Activated gamma-delta T cell treated with anti-CD3 and anti-CD28 coated beads, Interleukin-2, amount 50 U/mL, for 16 hours (primary cell): Measurements from ENCODE around the gene TERT.
"Not testable (repeated sequence)": the region's sequence is repeated elsewhere in the genome, so short reads cannot be mapped to it uniquely, and the experiment has no call there.

Experiments
- DNase-seq: peaks from one replicate; pipeline ENCODE4 v3.0.0-alpha.2; 2020; ENCODE audit warnings: low read depth

Gene TERT

DNA sequence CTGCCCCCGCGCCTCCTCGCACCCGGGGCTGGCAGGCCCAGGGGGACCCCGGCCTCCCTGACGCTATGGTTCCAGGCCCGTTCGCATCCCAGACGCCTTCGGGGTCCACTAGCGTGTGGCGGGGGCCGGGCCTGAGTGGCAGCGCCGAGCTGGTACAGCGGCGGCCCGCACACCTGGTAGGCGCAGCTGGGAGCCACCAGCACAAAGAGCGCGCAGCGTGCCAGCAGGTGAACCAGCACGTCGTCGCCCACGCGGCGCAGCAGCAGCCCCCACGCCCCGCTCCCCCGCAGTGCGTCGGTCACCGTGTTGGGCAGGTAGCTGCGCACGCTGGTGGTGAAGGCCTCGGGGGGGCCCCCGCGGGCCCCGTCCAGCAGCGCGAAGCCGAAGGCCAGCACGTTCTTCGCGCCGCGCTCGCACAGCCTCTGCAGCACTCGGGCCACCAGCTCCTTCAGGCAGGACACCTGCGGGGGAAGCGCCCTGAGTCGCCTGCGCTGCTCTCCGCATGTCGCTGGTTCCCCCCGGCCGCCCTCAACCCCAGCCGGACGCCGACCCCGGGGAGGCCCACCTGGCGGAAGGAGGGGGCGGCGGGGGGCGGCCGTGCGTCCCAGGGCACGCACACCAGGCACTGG, 548 bp downstream of the TERT start:
- DNase-seq = no peak

DNA sequence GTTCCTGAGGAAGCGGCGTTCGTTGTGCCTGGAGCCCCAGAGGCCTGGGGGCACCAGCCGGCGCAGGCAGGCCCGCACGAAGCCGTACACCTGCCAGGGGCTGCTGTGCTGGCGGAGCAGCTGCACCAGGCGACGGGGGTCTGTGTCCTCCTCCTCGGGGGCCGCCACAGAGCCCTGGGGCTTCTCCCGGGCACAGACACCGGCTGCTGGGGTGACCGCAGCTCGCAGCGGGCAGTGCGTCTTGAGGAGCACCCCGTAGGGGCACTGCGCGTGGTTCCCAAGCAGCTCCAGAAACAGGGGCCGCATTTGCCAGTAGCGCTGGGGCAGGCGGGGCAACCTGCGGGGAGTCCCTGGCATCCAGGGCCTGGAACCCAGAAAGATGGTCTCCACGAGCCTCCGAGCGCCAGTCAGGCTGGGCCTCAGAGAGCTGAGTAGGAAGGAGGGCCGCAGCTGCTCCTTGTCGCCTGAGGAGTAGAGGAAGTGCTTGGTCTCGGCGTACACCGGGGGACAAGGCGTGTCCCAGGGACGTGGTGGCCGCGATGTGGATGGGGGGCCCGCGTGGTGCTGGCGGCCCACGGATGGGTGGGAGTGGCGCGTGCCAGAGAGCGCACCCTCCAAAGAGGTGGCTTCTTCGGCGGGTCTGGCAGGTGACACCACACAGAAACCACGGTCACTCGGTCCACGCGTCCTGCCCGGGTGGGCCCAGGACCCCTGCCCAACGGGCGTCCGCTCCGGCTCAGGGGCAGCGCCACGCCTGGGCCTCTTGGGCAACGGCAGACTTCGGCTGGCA, 1.3 kb downstream of the TERT start:
- DNase-seq = no peak

DNA sequence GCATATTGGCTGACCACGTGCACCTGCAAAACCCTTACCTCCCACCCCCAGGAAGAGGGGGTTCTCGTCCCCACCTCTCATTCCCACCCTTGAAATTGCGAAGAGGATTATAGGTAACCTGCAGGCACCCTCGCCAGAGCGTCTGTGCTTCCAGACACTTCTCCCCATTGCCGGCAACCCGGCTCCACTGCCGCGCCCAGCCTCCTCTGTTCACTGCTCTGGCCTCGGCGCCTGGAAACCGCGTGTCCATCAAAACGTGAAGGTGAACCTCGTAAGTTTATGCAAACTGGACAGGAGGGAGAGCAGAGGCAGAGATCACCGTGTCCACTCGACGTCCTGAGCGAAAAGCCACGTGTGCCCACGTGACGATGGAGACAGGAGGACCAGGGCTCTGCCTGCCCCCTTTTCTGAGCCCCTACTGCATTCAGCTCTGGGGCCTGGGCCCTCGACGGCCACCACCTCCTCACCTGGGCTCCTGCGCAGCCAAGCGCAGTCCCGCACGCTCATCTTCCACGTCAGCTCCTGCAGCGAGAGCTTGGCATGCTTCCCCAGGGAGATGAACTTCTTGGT, 1.9 kb downstream of the TERT start:
- DNase-seq = no peak

DNA sequence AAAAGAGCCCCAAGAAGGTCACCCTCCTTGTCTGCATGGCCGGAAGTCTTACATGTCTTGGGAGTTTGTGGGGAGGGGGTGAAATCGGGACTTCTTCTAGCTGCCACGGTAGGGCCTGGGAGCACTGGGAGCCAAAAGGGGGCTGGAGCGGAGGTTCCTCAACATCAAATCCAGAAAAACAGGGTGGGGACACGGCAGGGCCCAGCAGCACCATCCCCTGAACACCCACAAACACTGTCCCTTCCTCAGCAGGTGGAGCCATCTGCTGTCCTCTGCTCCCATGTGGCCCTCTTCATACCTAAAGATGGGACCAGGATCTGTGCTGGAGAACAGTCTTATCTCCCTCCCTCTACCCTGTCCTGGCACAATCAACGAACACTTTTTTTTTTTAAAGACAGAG, 2.7 kb downstream of the TERT start:
- DNase-seq = no peak

DNA sequence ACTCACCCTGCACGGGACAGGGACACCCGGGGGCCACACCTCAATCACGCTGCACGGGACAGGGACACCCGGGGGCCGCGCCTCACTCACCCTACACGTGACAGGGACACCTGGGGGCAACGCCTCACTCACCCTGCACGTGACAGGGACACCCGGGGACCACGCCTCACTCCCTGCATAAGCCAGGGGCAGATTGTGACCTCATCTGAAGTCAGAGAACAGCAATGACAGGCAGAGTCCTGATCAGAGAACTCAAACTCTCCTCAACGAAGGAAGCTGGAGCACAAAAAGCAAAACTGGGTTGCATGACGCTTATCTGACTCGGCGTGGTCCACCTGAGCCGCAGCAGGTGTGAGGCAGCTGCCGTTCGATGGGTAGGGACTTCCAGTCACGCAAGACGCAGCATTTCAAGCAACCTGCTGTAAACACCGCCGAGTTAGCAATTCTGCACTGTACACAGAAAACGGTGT, 3.2 kb downstream of the TERT start:
- DNase-seq = no peak

DNA sequence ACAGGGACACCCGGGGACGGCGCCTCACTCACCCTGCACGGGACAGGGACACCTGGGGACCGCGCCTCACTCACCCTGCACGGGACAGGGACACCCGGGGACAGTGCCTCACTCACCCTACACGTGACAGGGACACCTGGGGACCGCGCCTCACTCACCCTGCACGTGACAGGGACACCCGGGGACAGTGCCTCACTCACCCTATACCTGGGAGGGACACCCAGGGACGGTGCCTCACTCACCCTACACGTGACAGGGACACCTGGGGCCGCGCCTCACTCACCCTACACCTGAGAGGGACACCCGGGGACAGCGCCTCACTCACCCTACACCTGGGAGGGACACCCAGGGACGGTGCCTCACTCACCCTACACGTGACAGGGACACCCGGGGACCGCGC, 3.9 kb downstream of the TERT start:
- DNase-seq = not testable (repeated sequence)

DNA sequence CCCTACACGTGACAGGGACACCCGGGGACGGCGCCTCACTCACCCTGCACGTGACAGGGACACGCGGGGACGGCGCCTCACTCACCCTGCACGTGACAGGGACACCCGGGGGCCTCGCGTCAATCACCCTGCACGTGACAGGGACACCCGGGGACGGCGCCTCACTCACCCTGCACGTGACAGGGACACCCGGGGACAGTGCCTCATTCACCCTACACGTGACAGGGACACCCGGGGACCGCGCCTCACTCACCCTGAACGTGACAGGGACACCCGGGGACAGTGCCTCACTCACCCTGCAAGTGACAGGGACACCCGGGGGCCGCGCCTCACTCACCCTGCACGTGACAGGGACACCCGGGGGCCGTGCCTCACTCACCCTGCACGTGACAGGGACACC, 5.3 kb downstream of the TERT start:
- not testable (repeated sequence) for DNase-seq

DNA sequence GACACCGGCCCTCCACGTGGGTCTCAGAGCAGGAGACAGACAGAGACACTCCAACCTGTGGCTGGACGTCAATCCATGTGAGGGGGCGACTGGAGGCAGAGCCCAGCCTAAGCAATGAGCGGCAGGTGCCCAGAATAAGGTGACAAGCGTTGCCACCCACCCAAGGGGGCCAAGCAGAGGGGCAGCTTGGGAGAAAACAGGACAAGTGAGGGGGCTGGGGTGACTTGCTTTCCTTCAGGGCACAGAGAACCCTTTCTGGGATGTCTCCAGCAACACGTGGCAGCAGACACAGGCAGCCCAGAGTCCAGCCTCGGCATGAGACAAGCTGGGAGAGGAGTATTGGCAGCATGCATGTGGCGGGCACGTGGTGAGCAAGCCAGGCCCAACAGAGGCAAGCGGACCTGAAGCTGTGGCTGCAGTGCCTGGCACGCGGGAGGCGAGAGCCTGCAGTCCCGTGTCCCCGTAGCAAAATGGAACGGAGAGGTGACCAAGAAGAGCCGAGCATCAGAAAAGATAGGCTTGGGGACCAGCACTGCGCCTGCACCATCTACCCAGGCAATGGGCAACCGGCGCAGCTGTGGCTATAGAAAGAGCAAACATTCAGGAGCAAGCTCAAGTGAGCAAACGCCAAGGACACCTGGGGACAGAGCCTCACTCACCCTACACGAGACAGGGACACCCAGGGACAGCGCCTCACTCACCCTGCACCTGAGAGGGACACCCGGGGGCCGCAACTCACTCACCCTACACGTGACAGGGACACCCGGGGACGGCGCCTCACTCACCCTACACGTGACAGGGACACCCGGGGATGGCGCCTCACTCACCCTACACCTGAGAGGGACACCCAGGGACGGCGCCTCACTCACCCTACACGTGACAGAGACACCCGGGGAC, 6.2 kb downstream of the TERT start:
- DNase-seq = no peak

DNA sequence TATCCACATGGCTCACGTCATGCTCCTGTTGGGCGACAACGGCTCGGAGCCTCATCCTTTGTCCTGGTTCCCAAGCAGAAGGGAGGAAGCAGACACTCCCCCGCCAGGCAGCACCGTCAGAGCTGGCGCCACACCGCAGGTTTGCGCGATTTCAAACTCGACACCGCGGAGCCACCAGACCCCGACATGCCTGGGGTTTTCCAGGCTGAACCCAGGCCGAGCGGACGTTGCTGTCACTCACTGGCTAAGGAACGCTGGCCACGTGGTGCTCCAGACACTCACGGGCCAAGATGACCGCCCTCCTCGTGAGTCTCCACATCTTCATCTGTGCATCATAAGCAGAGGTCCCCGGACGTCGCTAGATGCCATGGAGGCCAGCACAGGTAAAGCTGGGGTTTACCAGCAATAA, 9.0 kb downstream of the TERT start:
- no peak for DNase-seq

DNA sequence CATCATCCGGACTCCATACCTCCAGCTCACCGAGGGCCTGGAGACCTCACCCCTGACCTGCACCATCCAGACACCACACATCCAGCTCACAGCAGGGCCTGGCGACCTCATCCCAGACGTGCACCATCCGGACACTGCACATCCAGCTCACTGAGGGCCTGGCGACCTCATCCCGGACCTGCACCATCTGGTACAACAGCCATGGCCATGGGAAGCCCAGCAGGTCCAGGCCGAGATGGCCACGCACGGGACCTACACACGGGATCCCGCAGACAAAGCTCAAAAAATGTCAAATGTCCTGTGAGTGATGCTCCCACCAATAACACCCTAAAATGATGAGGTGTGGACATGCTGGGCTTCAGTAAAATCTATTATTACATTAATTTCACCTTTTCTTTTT, 9.7 kb downstream of the TERT start:
- no peak for DNase-seq

DNA sequence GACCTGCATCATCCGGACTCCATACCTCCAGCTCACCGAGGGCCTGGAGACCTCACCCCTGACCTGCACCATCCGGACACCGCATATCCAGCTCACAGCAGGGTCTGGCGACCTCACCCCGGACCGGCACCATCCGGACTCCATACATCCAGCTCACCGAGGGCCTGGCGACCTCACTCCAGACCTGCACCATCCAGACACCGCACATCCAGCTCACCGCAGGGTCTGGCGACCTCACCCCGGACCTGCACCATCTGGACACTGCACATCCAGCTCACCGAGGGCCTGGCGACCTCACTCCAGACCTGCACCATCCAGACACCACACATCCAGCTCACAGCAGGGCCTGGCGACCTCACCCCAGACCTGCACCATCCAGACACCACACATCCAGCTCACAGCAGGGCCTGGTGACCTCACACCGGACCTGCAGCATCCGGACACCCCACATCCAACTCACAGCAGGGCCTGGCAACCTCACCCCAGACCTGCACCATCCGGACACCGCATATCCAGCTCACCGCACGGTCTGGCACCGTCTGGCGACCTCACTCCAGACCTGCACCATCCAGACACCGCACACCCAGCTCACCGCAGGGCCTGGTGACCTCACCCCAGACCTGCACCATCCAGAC, 10.4 kb downstream of the TERT start:
- not testable (repeated sequence) for DNase-seq

DNA sequence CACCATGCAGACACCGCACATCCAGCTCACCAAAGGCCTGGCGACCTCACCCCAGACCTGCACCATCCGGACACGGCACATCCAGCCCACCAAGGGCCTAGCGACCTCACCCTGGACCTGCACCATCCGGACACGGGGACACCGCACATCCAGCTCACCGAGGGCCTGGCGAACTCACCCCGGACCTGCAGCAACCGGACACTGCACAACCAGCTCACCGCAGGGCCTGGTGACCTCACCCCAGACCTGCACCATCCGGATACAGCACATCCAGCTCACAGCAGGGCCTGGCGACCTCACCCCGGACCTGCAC, 11.2 kb downstream of the TERT start:
- DNase-seq = not testable (repeated sequence)

DNA sequence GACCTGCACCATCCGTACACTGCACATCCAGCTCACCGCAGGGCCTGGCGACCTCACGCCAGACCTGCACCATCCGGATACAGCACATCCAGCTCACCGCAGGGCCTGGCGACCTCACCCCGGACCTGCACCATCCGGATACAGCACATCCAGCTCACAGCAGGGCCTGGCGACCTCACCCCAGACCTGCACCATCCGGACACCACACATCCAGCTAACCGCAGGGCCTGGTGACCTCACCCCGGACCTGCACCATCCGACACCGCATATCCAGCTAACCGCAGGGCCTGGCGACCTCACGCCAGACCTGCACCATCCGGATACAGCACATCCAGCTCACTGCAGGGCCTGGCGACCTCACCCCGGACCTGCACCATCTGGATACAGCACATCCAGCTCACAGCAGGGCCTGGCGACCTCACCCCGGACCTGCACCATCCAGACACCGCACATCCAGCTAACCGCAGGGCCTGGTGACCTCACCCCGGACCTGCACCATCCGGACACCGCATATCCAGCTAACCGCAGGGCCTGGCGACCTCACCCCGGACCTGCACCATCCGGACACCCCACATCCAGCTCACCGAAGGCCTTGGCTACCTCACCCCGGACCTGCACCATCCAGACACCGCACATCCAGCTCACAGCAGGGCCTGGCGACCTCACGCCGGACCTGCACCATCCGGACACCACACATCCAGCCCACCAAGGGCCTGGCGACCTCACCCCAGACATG, 11.7 kb downstream of the TERT start:
- DNase-seq = not testable (repeated sequence)

DNA sequence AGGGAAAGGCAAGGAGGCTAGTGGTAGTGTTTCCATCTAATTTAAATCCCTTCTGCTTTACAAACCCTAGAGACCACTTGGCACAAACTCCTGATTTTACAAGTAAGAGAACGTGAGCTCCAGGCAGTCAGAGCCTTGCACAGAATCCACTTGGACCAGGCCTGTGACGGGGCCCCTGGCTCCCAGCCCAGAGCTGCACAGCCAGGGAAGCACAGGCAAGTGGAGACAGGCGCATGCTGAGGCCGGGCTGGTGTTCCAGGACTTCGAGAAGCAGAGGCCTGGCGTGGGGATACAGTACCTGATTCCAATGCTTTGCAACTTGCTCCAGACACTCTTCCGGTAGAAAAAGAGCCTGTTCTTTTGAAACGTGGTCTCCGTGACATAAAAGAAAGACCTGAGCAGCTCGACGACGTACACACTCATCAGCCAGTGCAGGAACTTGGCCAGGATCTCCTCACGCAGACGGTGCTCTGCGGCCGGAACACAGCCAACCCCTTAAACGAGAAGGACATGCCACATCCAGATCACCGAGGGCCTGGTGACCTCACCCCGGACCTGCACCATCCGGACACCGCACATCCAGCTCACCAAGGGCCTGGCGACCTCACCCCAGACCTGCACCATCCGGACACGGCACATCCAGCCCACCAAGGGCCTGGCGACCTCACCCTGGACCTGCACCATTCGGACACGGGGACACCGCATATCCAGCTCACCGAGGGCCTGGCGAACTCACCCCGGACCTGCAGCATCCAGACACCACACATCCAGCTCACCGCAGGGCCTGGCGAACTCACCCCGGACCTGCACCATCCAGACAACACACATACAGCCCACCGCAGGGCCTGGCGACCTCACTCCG, 12.5 kb downstream of the TERT start:
- no peak for DNase-seq

DNA sequence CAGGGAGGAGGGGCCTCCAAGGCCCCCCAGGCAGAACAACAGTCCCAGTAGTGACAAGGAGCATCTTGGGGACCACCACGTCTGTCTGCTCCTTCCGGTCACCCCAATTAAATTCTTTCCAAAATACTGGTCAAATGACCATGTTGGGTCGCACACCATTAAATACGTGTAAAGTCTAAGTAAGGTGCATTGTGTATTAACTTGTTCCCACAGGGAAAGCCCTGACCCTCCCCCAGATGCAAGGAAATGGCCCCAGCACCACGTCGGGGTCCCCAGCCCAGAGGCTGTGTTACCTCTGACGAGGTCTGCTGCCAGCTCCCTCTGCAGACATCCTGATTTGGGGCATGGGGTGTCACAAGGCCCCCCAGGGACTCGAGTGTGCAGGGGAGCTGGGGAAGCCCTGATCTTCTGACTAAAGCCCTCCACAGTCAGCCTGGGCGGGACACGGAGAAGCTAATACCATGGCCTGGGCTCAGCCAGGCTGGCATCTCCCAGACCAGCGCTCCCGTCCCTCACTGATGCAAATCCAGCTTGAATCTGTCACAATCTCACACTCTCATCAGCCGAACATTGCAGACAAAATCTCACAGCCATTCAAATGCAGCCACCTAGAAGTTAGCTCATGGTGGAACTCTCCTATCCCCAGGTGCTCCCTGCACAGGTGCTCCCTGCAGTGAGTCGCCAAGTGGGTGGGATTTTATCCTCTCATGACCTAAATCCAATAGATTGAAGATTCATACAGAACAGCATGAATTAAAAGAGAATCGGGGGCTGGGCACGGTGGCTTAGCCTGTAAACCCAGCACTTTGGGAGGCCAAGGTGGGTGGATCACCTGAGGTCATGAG, 13.6 kb downstream of the TERT start:
- DNase-seq = no peak

DNA sequence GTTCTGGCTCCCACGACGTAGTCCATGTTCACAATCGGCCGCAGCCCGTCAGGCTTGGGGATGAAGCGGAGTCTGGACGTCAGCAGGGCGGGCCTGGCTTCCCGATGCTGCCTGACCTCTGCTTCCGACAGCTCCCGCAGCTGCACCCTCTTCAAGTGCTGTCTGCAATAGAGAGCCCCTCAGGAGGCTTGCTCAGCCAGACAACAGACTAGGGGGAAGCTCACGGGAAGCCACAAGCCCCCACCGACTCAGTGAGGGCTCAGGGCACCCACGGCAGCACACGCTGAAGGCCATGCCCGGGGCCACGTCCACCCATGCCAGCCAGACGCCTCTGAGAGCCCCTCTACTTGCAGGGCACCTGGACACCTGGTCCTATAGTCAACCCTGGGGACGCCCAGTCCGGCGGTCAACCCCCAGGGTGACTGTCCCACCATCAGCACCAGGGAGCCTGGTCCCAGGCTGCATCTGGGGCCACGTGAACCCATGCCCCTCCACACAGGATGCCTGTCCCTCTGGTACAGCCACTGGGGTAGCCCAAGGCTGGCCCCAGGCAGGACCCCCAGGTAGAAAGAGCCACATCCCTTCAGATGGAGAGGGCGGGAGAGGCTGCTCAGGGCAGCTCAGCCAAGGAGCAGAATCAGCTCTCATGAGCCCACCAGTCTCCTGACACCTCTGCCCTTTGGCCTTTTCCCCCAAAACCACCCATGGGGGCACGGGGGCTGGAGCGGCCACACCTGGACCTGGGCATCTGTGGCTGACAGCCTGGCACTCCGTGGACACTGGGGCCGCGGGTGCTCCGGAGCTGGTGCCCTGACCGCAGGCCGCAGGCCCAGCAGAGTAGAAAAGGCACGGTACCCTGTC, 14.5 kb downstream of the TERT start:
- no peak for DNase-seq

DNA sequence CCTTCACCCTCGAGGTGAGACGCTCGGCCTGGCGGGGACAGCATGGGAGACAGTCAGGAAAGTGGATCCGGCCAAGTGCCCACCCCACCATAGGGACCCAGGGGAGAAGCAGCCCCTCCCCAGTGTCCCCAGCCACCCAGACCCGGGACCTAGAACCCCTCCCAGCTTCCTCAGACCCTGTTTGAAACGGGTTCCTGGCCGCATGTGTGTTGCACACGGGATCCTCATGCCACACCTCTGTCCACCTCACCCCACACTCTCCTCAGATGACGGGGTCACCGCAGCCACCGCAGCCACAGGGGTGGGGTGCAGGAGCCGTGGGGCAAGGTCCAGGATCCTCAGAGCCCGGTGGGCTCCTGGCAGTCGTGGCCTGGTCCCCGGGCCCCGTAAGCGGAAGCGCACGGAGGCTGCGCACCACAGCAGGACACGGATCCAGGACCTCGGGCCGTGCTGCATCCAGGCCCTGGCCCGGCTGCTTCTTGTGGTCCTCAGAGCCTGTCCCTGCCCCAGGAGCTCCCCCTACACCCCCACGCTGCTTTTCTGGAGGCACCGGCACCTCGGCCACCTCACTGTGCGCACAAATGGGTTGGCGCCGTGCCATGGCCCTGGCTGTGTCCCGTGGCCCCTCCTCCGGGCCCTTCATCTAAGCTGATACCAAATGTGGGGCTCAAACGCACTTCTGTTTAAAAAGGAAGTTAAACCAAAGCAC, 15.3 kb downstream of the TERT start:
- DNase-seq = no peak
